Activated CD8-positive, alpha-beta T cell treated with anti-CD3 and anti-CD28 coated beads for 36 hours (primary cell): ENCODE results near the gene ZNF853. TPM values are rescaled to one million over a fixed set of nuclear protein-coding genes. Genes with fewer than 3 reads are reported as not detected.

Source experiments
- ATAC-seq: fragments of 200-7000 bp; cut with Tn5 transposase; one replicate; pipeline ENCODE4 v1.10.0; 2021; ENCODE audit warnings: mild to moderate bottlenecking, moderate library complexity
- CTCF ChIA-PET: fragments of 350-600 bp; sonication (Branson Sonifier 250); formaldehyde crosslinking; loops from one replicate; lab custom pipeline; 2021; ENCODE audit warnings: antibody characterized with exemption; lab: Charles Lee
- POLR2A ChIA-PET: fragments of 350-600 bp; sonication (Branson Sonifier 250); formaldehyde crosslinking; loops from one replicate; lab custom pipeline; 2021; ENCODE audit warnings: antibody characterized with exemption; lab: Charles Lee
- DNase-seq: peaks from one replicate; pipeline ENCODE4 v3.0.0-alpha.2; 2020
- H3K27ac Mint-ChIP-seq: one replicate; pipeline ENCODE4 v1.8.0; 2021; ENCODE audit warnings: mild to moderate bottlenecking, mixed read lengths
- H3K27me3 Mint-ChIP-seq: one replicate; pipeline ENCODE4 v1.8.0; 2021; ENCODE audit warnings: mixed read lengths
- H3K36me3 Mint-ChIP-seq: one replicate; pipeline ENCODE4 v1.8.0; 2021; ENCODE audit warnings: low read depth, mixed read lengths
- H3K4me1 Mint-ChIP-seq: one replicate; pipeline ENCODE4 v1.8.0; 2021; ENCODE audit warnings: low read depth, mixed read lengths
- H3K4me3 Mint-ChIP-seq: one replicate; pipeline ENCODE4 v1.8.0; 2021; ENCODE audit warnings: mild to moderate bottlenecking, moderate library complexity, mixed read lengths
- H3K9me3 Mint-ChIP-seq: one replicate; pipeline ENCODE4 v1.8.0; 2021; ENCODE audit warnings: mixed read lengths
- CTCF ChIP-seq: fragments of 200-600 bp; IDR thresholded peaks from one replicate; pipeline ENCODE4 v1.8.0; 2022; ENCODE audit warnings: antibody characterized with exemption, mild to moderate bottlenecking
- intact Hi-C: fragments of 100-400 bp; cut with micrococcal nuclease; formaldehyde crosslinking; loops from one replicate; pipeline ENCODE4 v1.10.0; 2022
- total RNA-seq, 2 experiments: library from RNA; stranded (reverse); gene quantifications; one replicate each; pipeline ENCODE4 v1.2.3, GENCODE V29; 2021

Gene ZNF853
- total RNA-seq, 2 experiments from 2014 or later: 1.3 to 1.8 TPM

GRCh38 chr7:6618621-6619020 lies 3.2 kb downstream of the ZNF853 start:
- Mint-ChIP-seq H3K36me3 (peaks cover 12% of the 10 kb centered on the region), H3K27ac (no peak overlapping the region), H3K27me3 (peaks cover 2% of the 10 kb centered on the region), H3K4me3 (no peak overlapping the region), H3K4me1 (peaks cover 33% of the 10 kb centered on the region), H3K9me3 (no peaks in the 10 kb centered on the region)
- no peak for ATAC-seq
- TF ChIP-seq CTCF: no peak
- DNase-seq: no peak
- CTCF ChIA-PET: no interaction called here
- POLR2A ChIA-PET: no interaction called here
- intact Hi-C loops: no loop called here

- TF ChIP-seq CTCF: no peak
- POLR2A ChIA-PET: interaction anchor here (0.5 kb wide), 1 partner anchor 120 kb away, joined by 4 read pairs; no protein-coding TSS in a partner anchor
- H3K9me3 Mint-ChIP-seq: no peaks in the 10 kb centered on the region
- no peaks in the 10 kb centered on the region for H3K27me3 Mint-ChIP-seq
- intact Hi-C loops: no loop called here
- peaks cover 39% of the 10 kb centered on the region for H3K4me1 Mint-ChIP-seq
- CTCF ChIA-PET: no interaction called here
- no peak overlapping the region for H3K4me3 Mint-ChIP-seq
- H3K27ac Mint-ChIP-seq: no peak overlapping the region
- H3K36me3 Mint-ChIP-seq: peaks cover 12% of the 10 kb centered on the region
- ATAC-seq (peak; percentile 37), DNase-seq (no peak)
Measured at GRCh38 chr7:6619961-6620360, 4.6 kb downstream of the ZNF853 start.

- Mint-ChIP-seq H3K4me3 (no peak overlapping the region), H3K9me3 (no peaks in the 10 kb centered on the region), H3K36me3 (peaks cover 12% of the 10 kb centered on the region), H3K27me3 (no peaks in the 10 kb centered on the region), H3K4me1 (peaks cover 39% of the 10 kb centered on the region), H3K27ac (no peak overlapping the region)
- TF ChIP-seq CTCF: no peak
- ChIA-PET POLR2A (interaction anchor here (0.6 to 1.4 kb wide), 3 partner anchors 15 to 31 kb away, joined by 3 read pairs; partner anchors contain the start of genes INTS15 and ZNF316), CTCF (interaction anchor here (1.2 kb wide), 1 partner anchor 105 kb away, joined by 3 read pairs; no protein-coding TSS in a partner anchor)
- ATAC-seq (no peak), DNase-seq (no peak)
- intact Hi-C loops: no loop called here
Measured at GRCh38 chr7:6621195-6622133, 6.1 kb downstream of the ZNF853 start.

- DNase-seq (no peak), ATAC-seq (no peak)
- Mint-ChIP-seq H3K4me1 (peaks cover 39% of the 10 kb centered on the region), H3K9me3 (no peaks in the 10 kb centered on the region), H3K36me3 (peaks cover 12% of the 10 kb centered on the region), H3K27me3 (no peaks in the 10 kb centered on the region), H3K4me3 (no peak overlapping the region), H3K27ac (no peak overlapping the region)
- intact Hi-C loops: no loop called here
- POLR2A ChIA-PET: interaction anchor here (0.6 to 1.4 kb wide), 3 partner anchors 15 to 32 kb away, joined by 3 read pairs; partner anchors contain the start of genes INTS15 and ZNF316
- no peak for TF ChIP-seq CTCF
- CTCF ChIA-PET: interaction anchor here (1.2 kb wide), 1 partner anchor 106 kb away, joined by 3 read pairs; no protein-coding TSS in a partner anchor
Measured at GRCh38 chr7:6622134-6622710, 6.8 kb downstream of the ZNF853 start.
